ENCODE measurements around the gene ISG20. TPM values are rescaled to one million over a fixed set of nuclear protein-coding genes. Genes with fewer than 3 reads are reported as not detected.

The ISG20 gene
- 14.1 TPM for total RNA-seq

GRCh38 chr15:88638626-88639372 lies at the start of gene ISG20:
Gene ISG20 (plus strand): TSS chr15:88639016. CDS start chr15:88639367, 351 bp downstream.
- peak; percentile 93 for ATAC-seq

- no peak for ATAC-seq
Measured at GRCh38 chr15:88590759-88591158, 48.1 kb upstream of the ISG20 start.

GRCh38 chr15:88591384-88591783 lies 47.4 kb upstream of the ISG20 start:
- ATAC-seq: no peak

GRCh38 chr15:88603885-88604284 lies 34.9 kb upstream of the ISG20 start:
- no peak for ATAC-seq

GRCh38 chr15:88604381-88605188 lies 34.2 kb upstream of the ISG20 start:
- no peak for ATAC-seq

GRCh38 chr15:88605189-88606069 lies 33.4 kb upstream of the ISG20 start:
- ATAC-seq: peak; percentile 64

GRCh38 chr15:88606070-88606794 lies 32.6 kb upstream of the ISG20 start:
- ATAC-seq: no peak

- no peak for ATAC-seq
Measured at GRCh38 chr15:88607951-88608350, 30.9 kb upstream of the ISG20 start.

GRCh38 chr15:88608607-88609181 lies 30.1 kb upstream of the ISG20 start:
- no peak for ATAC-seq

GRCh38 chr15:88609344-88610090 lies 29.3 kb upstream of the ISG20 start:
- no peak for ATAC-seq

- no peak for ATAC-seq
Measured at GRCh38 chr15:88610701-88611231, 28.1 kb upstream of the ISG20 start.

GRCh38 chr15:88612186-88612796 lies 26.5 kb upstream of the ISG20 start:
- ATAC-seq: no peak

- no peak for ATAC-seq
Measured at GRCh38 chr15:88613074-88613944, 25.5 kb upstream of the ISG20 start.

- ATAC-seq: no peak
Measured at GRCh38 chr15:88615303-88616107, 23.3 kb upstream of the ISG20 start.

GRCh38 chr15:88616240-88616639 lies 22.6 kb upstream of the ISG20 start:
- ATAC-seq: no peak

- no peak for ATAC-seq
Measured at GRCh38 chr15:88617031-88617722, 21.6 kb upstream of the ISG20 start.

- ATAC-seq: no peak
Measured at GRCh38 chr15:88617790-88618189, 21.0 kb upstream of the ISG20 start.

- no peak for ATAC-seq
Measured at GRCh38 chr15:88618686-88619085, 20.1 kb upstream of the ISG20 start.

All from esophagus mucosa (tissue), 1 donor.